ENCODE measurements around the gene ITGB1BP1.

Gene ITGB1BP1

GRCh38 chr2:9378433-9379390 lies 44.6 kb downstream of the ITGB1BP1 start:
- DNase-seq: no peak
- H3K27ac ChIP-seq: no peak overlapping the region; the same call in 1 of the 2 replicates
- no peak for TF ChIP-seq CTCF (IDR thresholded peaks at IDR 0.05; ENCODE audit: low read depth, low read length)
- peaks cover 37% of the 10 kb centered on the region for H3K36me3 ChIP-seq
- H3K27me3 ChIP-seq (ENCODE audit: insufficient read depth, low read depth, severe bottlenecking): no peaks in the 10 kb centered on the region
- H3K9me3 ChIP-seq (ENCODE audit: severe bottlenecking): peaks cover 2% of the 10 kb centered on the region
- no peak overlapping the region for H3K4me3 ChIP-seq (ENCODE audit: low read depth, low read length)

- Histone ChIP-seq H3K4me3 (ENCODE audit: low read depth, low read length) (no peak overlapping the region), H3K9me3 (ENCODE audit: severe bottlenecking) (no peaks in the 10 kb centered on the region), H3K27me3 (ENCODE audit: insufficient read depth, low read depth, severe bottlenecking) (no peaks in the 10 kb centered on the region), H3K36me3 (peaks cover 28% of the 10 kb centered on the region), H3K27ac (no peak overlapping the region)
- no peak for TF ChIP-seq CTCF (IDR thresholded peaks at IDR 0.05; ENCODE audit: low read depth, low read length)
- no peak for DNase-seq
Measured at GRCh38 chr2:9377461-9378097, 45.7 kb downstream of the ITGB1BP1 start.

- Histone ChIP-seq H3K36me3 (peaks cover 23% of the 10 kb centered on the region), H3K27ac (no peak overlapping the region), H3K4me3 (ENCODE audit: low read depth, low read length) (no peak overlapping the region), H3K27me3 (ENCODE audit: insufficient read depth, low read depth, severe bottlenecking) (no peaks in the 10 kb centered on the region), H3K9me3 (ENCODE audit: severe bottlenecking) (no peaks in the 10 kb centered on the region)
- peak; percentile 86 for TF ChIP-seq CTCF (IDR thresholded peaks at IDR 0.05; ENCODE audit: low read depth, low read length)
- peak; percentile 31 for DNase-seq
Measured at GRCh38 chr2:9375857-9376428, 47.4 kb downstream of the ITGB1BP1 start.

- Histone ChIP-seq H3K27ac (no peak overlapping the region), H3K9me3 (ENCODE audit: severe bottlenecking) (no peaks in the 10 kb centered on the region), H3K4me3 (ENCODE audit: low read depth, low read length) (no peak overlapping the region), H3K27me3 (ENCODE audit: insufficient read depth, low read depth, severe bottlenecking) (no peaks in the 10 kb centered on the region), H3K36me3 (peaks cover 21% of the 10 kb centered on the region)
- DNase-seq: no peak
- no peak for TF ChIP-seq CTCF (IDR thresholded peaks at IDR 0.05; ENCODE audit: low read depth, low read length)
Measured at GRCh38 chr2:9374071-9374730, 49.1 kb downstream of the ITGB1BP1 start.

GRCh38 chr2:9373476-9373875 lies 49.9 kb downstream of the ITGB1BP1 start:
- H3K27me3 ChIP-seq (ENCODE audit: insufficient read depth, low read depth, severe bottlenecking): no peaks in the 10 kb centered on the region
- no peak for DNase-seq
- no peak for TF ChIP-seq CTCF (IDR thresholded peaks at IDR 0.05; ENCODE audit: low read depth, low read length)
- H3K9me3 ChIP-seq (ENCODE audit: severe bottlenecking): no peaks in the 10 kb centered on the region
- H3K4me3 ChIP-seq (ENCODE audit: low read depth, low read length): no peak overlapping the region
- H3K36me3 ChIP-seq: peaks cover 17% of the 10 kb centered on the region
- no peak overlapping the region for H3K27ac ChIP-seq

Measured in WERI-Rb-1 (cell line).